Stimulated activated CD8-positive, alpha-beta memory T cell treated with anti-CD3 and anti-CD28 coated beads, Interleukin-15, amount 100 ng/mL, for 4 hours (primary cell): ENCODE measurements around the gene METTL1.
"Not testable (repeated sequence)": the region's sequence is repeated elsewhere in the genome, so short reads cannot be mapped to it uniquely, and the experiment has no call there.

Source experiments
- DNase-seq, 2 donors: peaks; one replicate each; pipeline ENCODE4 v3.0.0-alpha.2; 2020; ENCODE audit warnings: low read depth in 2 of 2

The METTL1 gene

DNA sequence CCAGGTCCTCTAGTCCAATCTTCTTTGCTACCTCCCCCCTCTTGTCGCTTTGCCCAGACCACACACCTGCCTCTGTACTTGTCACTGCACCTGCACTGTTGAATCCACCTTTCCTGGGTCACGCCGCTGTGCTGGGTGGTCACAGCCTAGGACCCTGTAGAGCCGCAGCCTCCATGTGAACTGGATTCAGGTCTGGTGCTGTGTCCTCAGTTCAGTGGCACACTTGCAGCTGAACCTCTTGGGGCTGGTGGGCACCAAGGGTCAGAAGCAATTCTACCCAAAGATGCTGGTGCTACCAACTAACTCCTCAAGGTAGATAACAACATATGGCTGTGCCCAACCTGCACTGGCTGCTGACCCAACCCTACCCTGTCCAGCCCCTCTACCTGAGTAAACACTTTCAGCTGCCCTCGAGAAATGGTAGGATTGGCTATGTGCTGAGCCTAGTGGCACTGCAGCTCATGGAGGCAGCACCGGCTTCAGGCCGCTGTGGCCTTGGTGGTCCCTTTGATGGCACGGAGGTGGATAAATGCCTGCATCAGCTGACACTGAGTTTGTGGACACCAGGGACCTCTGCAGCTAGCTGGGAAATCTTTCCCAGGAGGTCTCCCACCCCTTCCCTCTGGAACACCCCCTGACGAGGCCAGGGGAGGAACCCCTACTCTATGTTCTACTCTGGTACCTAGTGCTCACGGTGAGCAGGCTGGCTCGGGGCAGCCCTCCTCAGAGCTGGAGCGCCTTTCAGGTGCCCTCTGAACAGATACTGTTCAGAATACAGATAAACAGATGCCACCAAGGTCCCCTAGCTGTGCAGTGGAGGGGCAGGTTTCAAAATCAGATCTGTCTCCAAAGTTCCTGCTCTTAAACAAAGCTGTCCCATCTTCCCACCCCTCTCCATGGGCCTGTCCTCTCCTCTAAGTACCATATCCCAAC lies 47.6 kb downstream of the METTL1 start:
- DNase-seq = no peak

DNA sequence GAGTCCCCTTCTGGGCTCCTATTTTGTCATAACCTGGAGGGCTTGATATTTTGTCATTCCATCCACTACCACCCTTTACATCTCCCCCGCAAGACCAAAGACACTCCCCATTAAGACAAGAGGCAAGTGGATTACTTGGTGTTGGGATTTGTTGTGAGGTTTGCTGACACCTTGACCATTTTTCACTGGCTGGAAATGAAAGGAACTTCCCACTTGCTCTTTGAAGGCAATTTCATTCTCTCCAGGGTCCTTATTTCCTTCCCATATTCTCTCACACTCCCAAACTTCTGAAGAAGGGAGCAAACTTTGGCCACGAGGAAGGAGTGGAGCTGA lies 48.3 kb downstream of the METTL1 start:
- no peak for DNase-seq

- DNase-seq = no peak
These were observed 48.9 kb downstream of the METTL1 start for GRCh38 chr12:57722716-57723629.

- not testable (repeated sequence) for DNase-seq
These were observed 49.9 kb downstream of the METTL1 start for GRCh38 chr12:57721846-57722608.

GRCh38 chr12:57720606-57721595 lies 51.0 kb downstream of the METTL1 start:
- no peak for DNase-seq

DNA sequence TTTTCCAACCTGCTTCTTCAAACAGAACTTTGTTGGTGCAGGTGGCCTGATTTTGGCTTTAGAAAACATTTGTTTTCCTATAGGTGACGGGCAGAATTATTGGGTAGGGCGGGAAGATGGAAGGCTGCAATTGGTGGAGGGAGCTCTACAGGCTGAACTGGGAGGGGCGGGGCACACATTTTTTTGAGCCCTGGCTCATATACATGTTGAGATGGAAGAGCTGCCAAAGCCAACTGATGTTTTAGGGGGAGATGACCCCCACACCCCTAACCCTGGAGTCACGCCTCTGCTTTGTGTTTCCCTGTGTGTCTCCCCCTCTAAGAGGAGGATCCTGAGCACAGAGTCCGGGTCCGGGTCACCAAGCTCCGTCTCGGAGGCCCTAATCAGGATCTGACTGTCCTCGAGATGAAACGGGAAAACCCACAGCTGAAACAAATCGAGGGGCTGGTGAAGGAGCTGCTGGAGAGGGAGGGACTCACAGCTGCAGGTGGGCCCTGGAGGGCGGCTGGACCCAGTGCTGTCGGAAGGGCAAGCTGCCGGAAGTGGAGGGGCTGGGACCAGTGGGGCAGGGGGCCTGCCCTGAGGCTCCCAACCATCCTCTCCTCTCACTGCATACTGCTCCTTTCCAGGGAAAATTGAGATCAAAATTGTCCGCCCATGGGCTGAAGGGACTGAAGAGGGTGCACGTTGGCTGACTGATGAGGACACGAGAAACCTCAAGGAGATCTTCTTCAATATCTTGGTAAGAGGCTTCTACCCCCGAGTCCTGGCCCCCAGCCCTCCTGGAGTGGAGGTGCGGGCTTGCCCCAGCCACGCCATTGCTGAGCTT lies 51.9 kb downstream of the METTL1 start:
- DNase-seq = no peak

DNA sequence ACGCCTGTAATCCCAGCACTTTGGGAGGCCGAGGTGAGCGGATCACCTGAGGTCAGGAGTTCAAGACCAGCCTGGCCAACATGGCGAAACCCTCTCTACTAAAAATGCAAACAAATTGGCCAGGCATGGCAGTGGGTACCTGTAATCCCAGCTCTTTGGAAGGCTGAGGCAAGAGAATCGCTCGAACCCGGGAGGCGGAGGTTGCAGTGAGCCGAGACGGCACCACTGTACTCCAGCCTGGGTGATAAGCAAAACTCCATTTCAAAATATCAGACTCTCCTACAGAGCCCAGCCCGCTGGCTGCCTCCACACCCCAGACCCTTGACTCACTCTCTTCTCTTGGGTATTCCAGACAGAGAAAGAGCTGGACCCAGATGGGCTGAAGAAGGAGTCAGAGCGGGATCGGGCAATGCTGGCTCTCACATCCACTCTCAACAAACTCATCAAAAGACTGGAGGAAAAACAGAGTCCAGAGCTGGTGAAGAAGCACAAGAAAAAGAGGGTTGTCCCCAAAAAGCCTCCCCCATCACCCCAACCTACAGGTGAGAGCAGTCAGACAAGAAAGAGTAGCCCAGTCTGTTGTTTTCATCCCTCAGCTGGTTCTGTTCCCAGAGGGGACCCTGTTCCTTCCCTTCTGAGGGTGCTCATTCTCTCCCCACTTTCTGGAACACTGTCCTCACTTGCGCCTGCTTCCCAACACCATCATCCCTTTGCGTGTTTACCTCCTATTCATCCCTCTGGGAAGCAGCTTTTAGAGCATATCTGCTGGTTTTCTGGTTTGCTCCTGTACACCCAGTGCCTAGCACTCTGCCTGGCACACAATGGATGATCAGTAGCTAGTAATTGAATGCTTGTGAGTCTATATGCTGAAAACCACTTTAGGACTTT lies 53.0 kb downstream of the METTL1 start:
- DNase-seq = no peak
